ENCODE measurements around the gene TAF11L13. TPM values are rescaled to one million over a fixed set of nuclear protein-coding genes. Genes with fewer than 3 reads are reported as not detected.

The TAF11L13 gene
- total and polyA plus RNA-seq, 7 donors: not detected

GRCh38 chr5:17655921-17656320 lies 24.0 kb downstream of the TAF11L13 start:
- Histone ChIP-seq H3K4me3 (no peak overlapping the region), H3K36me3 (no peaks in the 10 kb centered on the region), H3K4me1 (no peaks in the 10 kb centered on the region), H3K27ac (no peak overlapping the region), H3K9me3 (no peaks in the 10 kb centered on the region), H3K27me3 (no peaks in the 10 kb centered on the region)
- 56 to 70% methylated on average over 6 of the region's 6 CpGs for WGBS, 2 donors
- TF ChIP-seq CTCF (IDR thresholded peaks at IDR 0.05): no peak
- no peak for TF ChIP-seq POLR2AphosphoS5 (IDR thresholded peaks at IDR 0.05)
- no peak for TF ChIP-seq EP300 (IDR thresholded peaks at IDR 0.05)
- no peak for TF ChIP-seq POLR2A (IDR thresholded peaks at IDR 0.05)
- no peak for DNase-seq
- intact Hi-C loops (cut with DNase I): no loop called here

GRCh38 chr5:17663182-17663581 lies 31.3 kb downstream of the TAF11L13 start:
- DNase-seq: no peak
- no peak for TF ChIP-seq POLR2AphosphoS5 (IDR thresholded peaks at IDR 0.05)
- TF ChIP-seq CTCF (IDR thresholded peaks at IDR 0.05): no peak
- TF ChIP-seq EP300 (IDR thresholded peaks at IDR 0.05): no peak
- no peak for TF ChIP-seq POLR2A (IDR thresholded peaks at IDR 0.05)
- Histone ChIP-seq H3K4me3 (no peak overlapping the region), H3K27ac (no peak overlapping the region), H3K4me1 (no peaks in the 10 kb centered on the region), H3K9me3 (peaks cover 0 to 5% (median 0%) of the 10 kb centered on the region in 4 donors), H3K27me3 (no peaks in the 10 kb centered on the region), H3K36me3 (no peaks in the 10 kb centered on the region)
- intact Hi-C loops (cut with DNase I): no loop called here
- WGBS, 2 donors: 87 to 93% methylated on average over 8 of the region's 8 CpGs

GRCh38 chr5:17665836-17666235 lies 33.9 kb downstream of the TAF11L13 start:
- no peak overlapping the region for H3K4me3 ChIP-seq
- intact Hi-C loops (cut with DNase I): no loop called here
- H3K4me1 ChIP-seq: no peaks in the 10 kb centered on the region
- no peaks in the 10 kb centered on the region for H3K27me3 ChIP-seq
- DNase-seq: no peak
- peaks cover 0 to 5% (median 0%) of the 10 kb centered on the region in 4 donors for H3K9me3 ChIP-seq
- no peak overlapping the region for H3K27ac ChIP-seq
- TF ChIP-seq POLR2AphosphoS5 (IDR thresholded peaks at IDR 0.05) (no peak), CTCF (IDR thresholded peaks at IDR 0.05) (no peak), POLR2A (IDR thresholded peaks at IDR 0.05) (no peak), EP300 (IDR thresholded peaks at IDR 0.05) (no peak)
- no peaks in the 10 kb centered on the region for H3K36me3 ChIP-seq
- WGBS, 2 donors: 89 to 92% methylated on average over 2 of the region's 2 CpGs

- TF ChIP-seq POLR2AphosphoS5 (IDR thresholded peaks at IDR 0.05) (no peak), POLR2A (IDR thresholded peaks at IDR 0.05) (no peak), CTCF (IDR thresholded peaks at IDR 0.05) (no peak), EP300 (IDR thresholded peaks at IDR 0.05) (no peak)
- no peak for DNase-seq
- intact Hi-C loops (cut with DNase I): no loop called here
Measured at GRCh38 chr5:17666726-17667235, 34.9 kb downstream of the TAF11L13 start.

GRCh38 chr5:17670353-17670752 lies 38.5 kb downstream of the TAF11L13 start:
- intact Hi-C loops (cut with DNase I): no loop called here
- WGBS, 2 donors: 89 to 94% methylated on average over 14 of the region's 14 CpGs

More at GRCh38 chr5:17666726-17667235, 34.9 kb downstream of the TAF11L13 start:
- no peaks in the 10 kb centered on the region for H3K36me3 ChIP-seq
- H3K27me3 ChIP-seq: no peaks in the 10 kb centered on the region
- H3K4me1 ChIP-seq: no peaks in the 10 kb centered on the region
- WGBS, 2 donors: 79 to 87% methylated on average over 3 of the region's 3 CpGs
- no peak overlapping the region for H3K27ac ChIP-seq
- peaks cover 0 to 5% (median 0%) of the 10 kb centered on the region in 4 donors for H3K9me3 ChIP-seq
- H3K4me3 ChIP-seq: no peak overlapping the region

More at GRCh38 chr5:17670353-17670752, 38.5 kb downstream of the TAF11L13 start:
- Histone ChIP-seq H3K27me3 (no peaks in the 10 kb centered on the region), H3K4me3 (no peak overlapping the region), H3K4me1 (no peaks in the 10 kb centered on the region), H3K9me3 (no peaks in the 10 kb centered on the region), H3K27ac (no peak overlapping the region), H3K36me3 (no peaks in the 10 kb centered on the region)
- no peak for DNase-seq
- no peak for TF ChIP-seq CTCF (IDR thresholded peaks at IDR 0.05)
- TF ChIP-seq EP300 (IDR thresholded peaks at IDR 0.05): no peak
- TF ChIP-seq POLR2A (IDR thresholded peaks at IDR 0.05): no peak
- TF ChIP-seq POLR2AphosphoS5 (IDR thresholded peaks at IDR 0.05): no peak

Data from sigmoid colon (tissue), 7 donors.